NCI-H748 (cell line): ENCODE data around the gene MCIDAS.

Source experiments
- DNase-seq: peaks from one replicate; lab custom pipeline; 2025; ENCODE audit not compliant: unreplicated experiment; lab: John Stamatoyannopoulos, UW

MCIDAS gene

GRCh38 chr5:55222985-55223811 lies 3.9 kb downstream of the MCIDAS start:
- no peak for DNase-seq

- no peak for DNase-seq
These were observed 4.8 kb downstream of the MCIDAS start for GRCh38 chr5:55222092-55222984.

GRCh38 chr5:55220433-55221185 lies 6.5 kb downstream of the MCIDAS start:
- no peak for DNase-seq

GRCh38 chr5:55219770-55220169 lies 7.3 kb downstream of the MCIDAS start:
- no peak for DNase-seq

GRCh38 chr5:55218967-55219366 lies 8.1 kb downstream of the MCIDAS start:
- peak; percentile 97 for DNase-seq

GRCh38 chr5:55211184-55211874 lies 15.8 kb downstream of the MCIDAS start:
- peak; percentile 24 for DNase-seq

GRCh38 chr5:55205001-55205400 lies 22.1 kb downstream of the MCIDAS start:
- no peak for DNase-seq

- no peak for DNase-seq
These were observed 36.0 kb downstream of the MCIDAS start for GRCh38 chr5:55191165-55191564.

GRCh38 chr5:55188656-55189540 lies 38.2 kb downstream of the MCIDAS start:
- DNase-seq, result peak; percentile 94

GRCh38 chr5:55187370-55187769 lies 39.7 kb downstream of the MCIDAS start:
- DNase-seq, result peak; percentile 79

- no peak for DNase-seq
These were observed 47.1 kb downstream of the MCIDAS start for GRCh38 chr5:55180016-55180415.

- DNase-seq, result no peak
These were observed 50.0 kb downstream of the MCIDAS start for GRCh38 chr5:55177078-55177477.

- DNase-seq, result peak; percentile 92
These were observed 50.8 kb downstream of the MCIDAS start for GRCh38 chr5:55176176-55176818.

GRCh38 chr5:55175781-55176175 lies 51.3 kb downstream of the MCIDAS start:
- no peak for DNase-seq

- DNase-seq, result no peak
These were observed 53.4 kb downstream of the MCIDAS start for GRCh38 chr5:55173687-55174230.

GRCh38 chr5:55172937-55173686 lies 54.0 kb downstream of the MCIDAS start, which contains the start of gene CDC20B:
TSS of gene CDC20B (minus strand) at chr5:55173177. CDS start at chr5:55173000, 177 bp downstream.
- peak; percentile 88 for DNase-seq

- peak; percentile 89 for DNase-seq
These were observed 54.8 kb downstream of the MCIDAS start for GRCh38 chr5:55172051-55172899.
